HepG2 (cell line): Measurements from ENCODE around the gene MYO1E. TPM values are rescaled to one million over a fixed set of nuclear protein-coding genes. Genes with fewer than 3 reads are reported as not detected.

ENCODE experiments used
- ATAC-seq: fragments of 200-7000 bp; cut with Tn5 transposase; 3 replicates; pipeline ENCODE4 v1.9.1; 2020; ENCODE audit warnings: mild to moderate bottlenecking, moderate library complexity
- BruUV-seq: library from RNA; stranded (reverse); fragments of 400-500 nt; replicated peaks from 2 replicates; lab custom pipeline; 2021; lab: Mats Ljungman, UMichigan
- CTCF ChIA-PET: fragments of 300-600 bp; formaldehyde crosslinking; extraction: SDS; loops from one replicate; lab custom pipeline; 2021; ENCODE audit warnings: low total read pairs, inconsistent platforms, low intra/inter-chr PET ratio; lab: Yijun Ruan, JAX
- POLR2A ChIA-PET: fragments of 350-600 bp; sonication (Branson Sonifier 250); formaldehyde crosslinking; loops from one replicate; lab custom pipeline; 2020; ENCODE audit warnings: antibody characterized with exemption, inconsistent platforms; lab: Yijun Ruan, JAX
- DNase-seq: peaks from one replicate; pipeline ENCODE4 v3.0.0-alpha.2; 2015; ENCODE audit warnings: low spot score
- FAIRE-seq: peaks from 3 replicates; lab custom pipeline; 2011; peaks lifted over from hg19 to GRCh38; lab: Jason Lieb, UNC
- H2AFZ ChIP-seq: one replicate; pipeline ENCODE4 v1.6.1; 2011; ENCODE audit warnings: low read length, inconsistent platforms
- H3K27ac ChIP-seq: fragments of 300-600 bp; 3 replicates; pipeline ENCODE4 v1.8.0; 2011; ENCODE audit warnings: mixed run types, mild to moderate bottlenecking, mixed read lengths, low read length, inconsistent platforms; ENCODE audit not compliant: insufficient read depth; ENCODE audit errors: extremely low read length
- H3K27me3 ChIP-seq, 2 experiments: fragments of 200-600 bp in 1 of 2; 2 replicates in 1 of 2; 3 replicates in 1 of 2; pipeline versions ENCODE4 v1.6.0 to v1.8.0; 2011; ENCODE audit warnings: low read length in 2 of 2, mild to moderate bottlenecking in 2 of 2, moderate library complexity in 2 of 2, inconsistent platforms in 1 of 2; ENCODE audit not compliant: insufficient read depth in 2 of 2, control insufficient read depth in 1 of 2
- H3K36me3 ChIP-seq, 2 experiments: fragments of 200-600 bp in 1 of 2; replicated peaks in 1 of 2; 2 replicates in 1 of 2; 3 replicates in 1 of 2; pipeline versions ENCODE4 v1.5.1 to v1.8.0; 2011; ENCODE audit warnings: low read length in 2 of 2, inconsistent platforms in 1 of 2; ENCODE audit not compliant: insufficient read depth in 2 of 2, control insufficient read depth in 1 of 2
- H3K4me1 ChIP-seq: 2 replicates; pipeline ENCODE4 v1.5.1; 2012; ENCODE audit warnings: low read length, inconsistent platforms; ENCODE audit not compliant: insufficient read depth
- H3K4me2 ChIP-seq: 2 replicates; pipeline ENCODE4 v1.6.0; 2011; ENCODE audit warnings: low read depth, low read length, inconsistent platforms
- H3K4me3 ChIP-seq, 3 experiments: fragments of 200-600 bp in 1 of 3; sonication (generic), shearing (Covaris generic) in 1 of 3; replicated peaks in 1 of 3; 2 replicates each; pipeline ENCODE4 v1.5.1; 2011 to 2016; ENCODE audit warnings: low read length in 3 of 3, inconsistent platforms in 2 of 3, low read depth in 2 of 3, mild to moderate bottlenecking in 2 of 3, control low read depth in 1 of 3, mixed read lengths in 1 of 3; ENCODE audit not compliant: insufficient read depth in 1 of 3
- H3K79me2 ChIP-seq: one replicate; pipeline ENCODE4 v1.6.1; 2011; ENCODE audit warnings: low read length, inconsistent platforms; ENCODE audit not compliant: insufficient read depth
- H3K9ac ChIP-seq: 2 replicates; pipeline ENCODE4 v1.6.0; 2011; ENCODE audit warnings: mild to moderate bottlenecking, low read depth, low read length, inconsistent platforms; ENCODE audit not compliant: insufficient read depth
- H3K9me3 ChIP-seq: 2 replicates; pipeline ENCODE4 v1.5.1; 2012; ENCODE audit warnings: mild to moderate bottlenecking, low read length
- H4K20me1 ChIP-seq: 2 replicates; pipeline ENCODE4 v1.6.0; 2011; ENCODE audit warnings: inconsistent platforms, mild to moderate bottlenecking, low read length, moderate library complexity; ENCODE audit not compliant: insufficient read depth
- KIAA2018 ChIP-seq: sonication (generic); formaldehyde crosslinking; IDR thresholded peaks from 2 replicates; pipeline ENCODE4 v1.5.0; 2020; ENCODE audit warnings: mild to moderate bottlenecking, missing genetic modification reagents, borderline replicate concordance
- KLF11 ChIP-seq: IDR thresholded peaks from 2 replicates; pipeline ENCODE4 v1.6.1; 2016; ENCODE audit warnings: missing compliant biosample characterization
- RARA ChIP-seq: IDR thresholded peaks from 2 replicates; pipeline ENCODE4 v1.6.1; 2016; ENCODE audit warnings: missing genetic modification reagents, missing compliant biosample characterization
- ZFP37 ChIP-seq: sonication (generic); formaldehyde crosslinking; IDR thresholded peaks from 2 replicates; pipeline ENCODE4 v1.4.0; 2020; ENCODE audit warnings: missing genetic modification reagents, borderline replicate concordance
- WGBS: methylation state at CpG from one replicate; pipeline ENCODE4 v1.1.6; 2017; ENCODE audit warnings: low lambda C conversion rate; 5-methylcytosine and 5-hydroxymethylcytosine counted together
- in situ Hi-C: cut with HindIII; loops from 2 replicates; pipeline ENCODE4 v1.10.0; 2017; ENCODE audit warnings: low pct_unique_long_range_greater_than_20kb; ENCODE audit not compliant: extremely low pct_ligation_motif_present
- intact Hi-C: fragments of 100-400 bp; cut with micrococcal nuclease; formaldehyde crosslinking; loops from one replicate; pipeline ENCODE4 v1.10.0; 2022; ENCODE audit not compliant: unreplicated experiment
- polyA plus RNA-seq, 8 experiments: library from polyadenylated mRNA; depleted of rRNA in 3 of 8; stranded (reverse) in 7 of 8; unstranded in 1 of 8; fragments of >200 nt; fragmentation: Illumina TruSeq in 4 of 8; extraction: Trizol in 4 of 8; gene quantifications; 2 replicates each; pipeline versions ENCODE4 v1.2.1 to v1.2.3, GENCODE V29; 2011 to 2016; ENCODE audit warnings: low read depth in 4 of 8, missing spikeins in 1 of 8, mixed read lengths in 1 of 8; ENCODE audit not compliant: insufficient read depth in 1 of 8
- total RNA-seq, 5 experiments: library from RNA; depleted of rRNA; stranded (reverse); fragments of >200 nt; fragmentation: Illumina TruSeq; extraction: Trizol; gene quantifications; 2 replicates each; pipeline ENCODE4 v1.2.3, GENCODE V29; 2016; ENCODE audit warnings: low read depth in 1 of 5

The MYO1E gene
- total and polyA plus RNA-seq, 2 of the 13 experiments (the other 11 are each of a cell fraction or from before 2014, with no cell fraction given): 15.7 to 25.1 TPM

GRCh38 chr15:59394166-59394661 is 21.5 kb upstream of the MYO1E start:
- BruUV-seq: no TSS peak
- Histone ChIP-seq H3K9ac (no peak overlapping the region), H3K4me1 (peaks cover 9% of the 10 kb centered on the region; the same call in 1 of the 2 replicates), H3K4me2 (no peak overlapping the region), H3K27ac (no peak overlapping the region), H3K4me3 (no peak overlapping the region), H3K27me3 (peaks cover 0 to 39% of the 10 kb centered on the region in 2 experiments; a peak in 4 of 5 replicates), H3K79me2 (no peaks in the 10 kb centered on the region), H3K36me3 (no peaks in the 10 kb centered on the region), H2AFZ (no peak overlapping the region), H4K20me1 (no peaks in the 10 kb centered on the region), H3K9me3 (no peaks in the 10 kb centered on the region)
- ATAC-seq: no peak
- no peak for TF ChIP-seq KIAA2018 (CRISPR knock-in tag)
- no peak for TF ChIP-seq ZFP37 (CRISPR knock-in tag)
- no peak for TF ChIP-seq RARA (CRISPR knock-in tag)
- no peak for TF ChIP-seq KLF11 (CRISPR knock-in tag)
- in situ Hi-C loops (no loop called here), intact Hi-C loops (no loop called here)
- FAIRE-seq: no peak
- WGBS: 41% methylated on average over 9 of the region's 9 CpGs
- POLR2A ChIA-PET: no interaction called here
- DNase-seq: no peak
- CTCF ChIA-PET: no interaction called here
